SU-DHL-6 (cell line): ENCODE results near the gene MSANTD1.

ENCODE experiments used
- EZH2phosphoT487 ChIP-seq: fragments of 200-600 bp; sonication (generic), shearing (Covaris generic); conservative IDR thresholded peaks from 2 replicates; pipeline ENCODE4 v1.6.1; 2018; ENCODE audit warnings: mild to moderate bottlenecking, antibody characterized with exemption, low read length, moderate library complexity, mixed read lengths
- TF ChIP-seq, protein P1 (sequence below): fragments of 200-600 bp; sonication (generic); IDR thresholded peaks from one replicate; pipeline ENCODE4 v1.5.1; 2017; ENCODE audit warnings: antibody characterized with exemption, mild to moderate bottlenecking, low read length, moderate library complexity; ENCODE audit not compliant: insufficient read depth, poor library complexity, severe bottlenecking

GRCh38 chr4:3271131-3271530, 22.2 kb downstream of the MSANTD1 start:
- TF ChIP-seq, protein P1, sequence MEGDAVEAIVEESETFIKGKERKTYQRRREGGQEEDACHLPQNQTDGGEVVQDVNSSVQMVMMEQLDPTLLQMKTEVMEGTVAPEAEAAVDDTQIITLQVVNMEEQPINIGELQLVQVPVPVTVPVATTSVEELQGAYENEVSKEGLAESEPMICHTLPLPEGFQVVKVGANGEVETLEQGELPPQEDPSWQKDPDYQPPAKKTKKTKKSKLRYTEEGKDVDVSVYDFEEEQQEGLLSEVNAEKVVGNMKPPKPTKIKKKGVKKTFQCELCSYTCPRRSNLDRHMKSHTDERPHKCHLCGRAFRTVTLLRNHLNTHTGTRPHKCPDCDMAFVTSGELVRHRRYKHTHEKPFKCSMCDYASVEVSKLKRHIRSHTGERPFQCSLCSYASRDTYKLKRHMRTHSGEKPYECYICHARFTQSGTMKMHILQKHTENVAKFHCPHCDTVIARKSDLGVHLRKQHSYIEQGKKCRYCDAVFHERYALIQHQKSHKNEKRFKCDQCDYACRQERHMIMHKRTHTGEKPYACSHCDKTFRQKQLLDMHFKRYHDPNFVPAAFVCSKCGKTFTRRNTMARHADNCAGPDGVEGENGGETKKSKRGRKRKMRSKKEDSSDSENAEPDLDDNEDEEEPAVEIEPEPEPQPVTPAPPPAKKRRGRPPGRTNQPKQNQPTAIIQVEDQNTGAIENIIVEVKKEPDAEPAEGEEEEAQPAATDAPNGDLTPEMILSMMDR = no peak
- TF ChIP-seq EZH2phosphoT487 = no peak
